NCI-H748 treated with DMSO at 0.1 percent for 48 hours (cell line): ENCODE data around the gene ZBTB38.

Experiments used
- DNase-seq: peaks from one replicate; lab custom pipeline; 2025; lab: John Stamatoyannopoulos, UW

Gene ZBTB38

DNA sequence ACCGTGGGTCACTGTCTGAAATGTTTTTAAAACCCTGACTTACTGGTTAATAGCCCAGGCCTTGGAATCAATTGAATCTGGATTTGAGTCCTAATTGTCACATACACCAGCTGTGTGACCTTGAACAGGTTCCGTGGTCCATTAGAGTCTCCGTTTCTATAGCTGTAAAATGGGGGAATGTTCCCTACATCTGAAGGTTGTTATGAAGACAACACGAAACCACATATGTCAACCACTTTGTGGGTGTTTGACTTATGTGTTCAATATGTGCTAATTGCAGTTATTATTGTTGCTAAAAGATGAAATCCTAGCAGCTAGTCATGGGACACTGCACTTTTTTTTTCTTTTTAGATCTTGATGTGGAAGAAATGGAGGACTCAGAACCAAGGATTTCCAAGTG lies 35.3 kb downstream of the ZBTB38 start:
- DNase-seq, result no peak

DNA sequence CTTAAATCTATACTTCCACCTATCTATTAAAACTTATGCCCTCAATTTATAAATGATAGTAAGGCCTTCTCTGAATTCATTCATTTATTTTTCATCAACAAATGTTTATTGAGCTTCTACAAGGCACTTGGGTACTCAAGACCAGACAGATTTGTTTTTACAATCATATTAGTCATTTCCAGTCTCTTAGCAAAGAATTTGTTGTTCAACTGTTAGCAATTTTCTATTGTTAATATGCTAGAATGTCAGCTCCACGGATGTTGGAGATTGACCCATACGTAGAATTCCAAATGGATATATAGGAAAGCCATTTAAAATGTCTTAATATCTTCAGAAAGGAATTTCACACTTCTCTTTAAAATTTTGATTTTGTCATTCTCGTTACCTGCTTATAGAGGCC lies 36.7 kb downstream of the ZBTB38 start:
- no peak for DNase-seq

DNA sequence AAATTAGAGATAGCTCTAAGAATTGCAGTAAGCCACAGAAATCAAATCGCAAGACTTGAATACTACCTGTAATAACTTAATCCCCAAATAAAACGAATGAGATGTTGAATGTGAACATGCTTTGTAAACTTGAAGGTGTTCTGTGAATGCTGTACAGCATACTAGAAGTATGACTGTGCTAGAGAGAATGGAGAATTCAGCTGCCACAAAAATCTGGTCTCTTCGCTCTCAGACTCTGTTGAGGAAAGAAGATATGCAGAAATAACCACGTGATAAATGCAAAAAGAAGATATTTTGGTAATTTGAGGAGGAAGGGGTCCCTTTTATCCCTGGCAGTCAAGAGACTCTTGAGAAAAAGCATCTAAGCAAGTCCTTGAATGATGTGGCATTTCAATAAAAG lies 37.3 kb downstream of the ZBTB38 start:
- DNase-seq, result no peak

DNA sequence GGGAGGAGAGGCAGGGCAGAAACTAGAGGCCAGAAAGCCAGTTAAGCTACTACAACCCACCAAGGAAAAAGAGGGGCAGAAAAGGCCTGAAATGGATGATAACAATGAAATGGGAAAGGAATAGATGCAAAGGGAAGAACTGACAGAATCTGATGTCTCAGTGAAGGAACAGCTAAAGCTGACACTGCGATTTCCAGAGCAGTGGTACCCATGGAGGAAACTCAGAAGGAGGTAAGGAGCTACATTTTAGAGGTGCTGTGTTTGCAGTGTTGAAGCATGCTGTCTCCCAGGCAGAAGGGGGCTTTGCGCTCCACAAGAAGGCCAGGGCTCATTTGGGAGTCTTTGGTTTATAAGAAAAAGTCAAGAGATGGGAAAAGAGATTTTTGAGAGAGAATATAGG lies 38.0 kb downstream of the ZBTB38 start:
- DNase-seq, result no peak

DNA sequence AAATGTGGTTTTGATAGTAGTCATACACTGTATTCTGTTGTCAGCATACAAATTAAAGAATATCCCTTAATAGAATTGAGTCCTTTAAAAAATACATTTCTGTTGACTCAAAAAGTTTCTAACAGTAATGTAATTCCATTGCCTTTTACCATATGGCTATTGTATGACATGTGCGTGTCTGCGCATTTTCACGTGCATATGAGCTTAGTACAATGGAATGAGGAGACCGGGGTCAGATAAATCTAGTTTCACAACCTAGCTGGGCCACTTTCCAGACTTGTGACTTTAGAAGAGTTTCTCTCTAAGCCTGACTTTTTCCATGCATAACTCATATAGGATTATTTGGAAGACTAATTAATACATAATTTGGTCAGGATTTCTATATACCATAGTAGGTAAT lies 38.7 kb downstream of the ZBTB38 start:
- no peak for DNase-seq

DNA sequence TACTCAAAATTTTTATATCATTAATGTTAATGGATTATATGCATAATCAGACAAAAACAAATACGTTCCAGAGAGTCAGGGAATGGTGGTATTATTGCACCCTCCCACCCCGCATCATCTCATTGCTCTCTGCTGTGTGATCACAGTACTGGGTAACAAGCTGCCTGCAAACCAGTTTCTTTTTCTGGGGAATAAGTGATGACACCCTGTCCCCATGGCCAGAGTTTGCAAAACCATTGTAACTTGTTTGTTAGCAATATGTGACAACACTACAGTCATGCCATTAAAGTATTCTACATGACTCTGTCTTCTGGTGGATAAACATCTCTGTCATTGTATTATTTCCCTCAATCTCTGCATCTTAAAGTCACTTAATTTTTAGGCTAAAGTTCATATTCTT lies 39.5 kb downstream of the ZBTB38 start:
- DNase-seq, result no peak

DNA sequence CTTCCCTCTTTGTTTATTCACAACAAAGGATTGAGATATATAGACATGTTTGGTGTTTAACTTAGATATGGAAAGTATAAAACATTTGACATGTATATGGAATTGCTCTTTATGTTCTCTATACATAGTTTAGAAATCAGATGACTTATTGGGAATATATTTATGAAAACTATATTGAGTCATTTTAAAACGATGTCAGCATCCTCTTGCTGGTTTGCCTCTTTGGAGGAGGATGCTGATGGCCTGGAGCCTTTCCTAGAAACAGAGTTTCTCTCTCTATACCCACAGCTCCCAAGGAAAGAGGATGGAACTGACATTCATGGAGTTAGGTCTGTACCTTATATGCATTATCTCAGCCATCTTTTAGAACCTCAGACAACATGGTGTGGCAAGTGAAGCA lies 40.3 kb downstream of the ZBTB38 start:
- DNase-seq, result no peak

DNA sequence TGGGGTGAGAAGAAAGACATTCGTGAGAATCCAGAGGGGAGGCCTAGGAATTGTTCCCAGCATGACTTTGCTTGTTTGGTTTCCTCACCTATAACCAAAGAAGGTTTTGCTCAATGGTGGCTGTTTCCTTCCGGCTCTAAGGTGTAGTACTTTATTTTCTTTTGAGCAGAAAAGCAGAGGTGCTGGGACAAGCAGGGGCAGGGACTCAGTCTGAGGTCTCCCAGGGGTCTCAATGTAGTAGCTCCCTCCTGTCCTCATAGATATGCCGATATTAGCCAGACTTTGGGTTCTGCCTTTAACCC lies 41.6 kb downstream of the ZBTB38 start:
- no peak for DNase-seq

DNA sequence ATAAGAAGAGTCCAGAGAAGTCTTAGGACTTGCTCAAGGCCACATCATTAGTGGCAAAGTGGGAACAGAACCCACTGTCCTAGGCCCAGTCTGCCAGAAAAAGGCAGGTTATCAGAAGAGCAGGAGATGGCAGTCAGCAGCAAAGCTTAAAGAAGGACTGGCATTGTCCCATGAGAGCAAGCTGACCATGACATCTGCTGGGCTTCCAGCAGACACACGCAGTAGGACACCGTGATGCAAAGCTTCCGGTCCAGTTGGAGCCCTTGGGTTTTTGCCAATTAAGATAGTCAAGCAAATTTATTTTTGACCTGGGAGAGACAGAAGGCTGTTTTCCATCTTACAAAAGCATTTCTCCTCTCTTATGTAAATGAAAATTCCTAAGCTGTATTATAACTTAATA lies 42.1 kb downstream of the ZBTB38 start:
- DNase-seq, result no peak

DNA sequence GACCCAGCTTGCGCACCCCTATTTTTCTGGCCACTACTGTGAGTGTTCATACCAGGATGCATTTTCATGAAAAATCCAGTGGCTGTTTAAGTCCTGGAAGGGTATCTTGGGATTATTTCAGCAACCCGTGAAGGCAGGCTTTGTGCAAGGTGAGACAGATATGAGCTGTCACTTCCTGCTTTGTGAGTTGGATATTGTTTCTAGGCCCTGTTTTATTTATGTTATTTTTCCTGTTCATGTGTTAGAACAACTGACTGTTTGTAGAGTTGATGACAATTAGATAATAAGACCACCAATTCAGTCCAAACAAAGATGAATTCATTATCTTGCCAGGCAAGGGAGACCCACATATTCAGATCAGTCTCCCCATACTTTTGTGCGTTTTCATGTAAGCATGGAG lies 42.5 kb downstream of the ZBTB38 start:
- no peak for DNase-seq

DNA sequence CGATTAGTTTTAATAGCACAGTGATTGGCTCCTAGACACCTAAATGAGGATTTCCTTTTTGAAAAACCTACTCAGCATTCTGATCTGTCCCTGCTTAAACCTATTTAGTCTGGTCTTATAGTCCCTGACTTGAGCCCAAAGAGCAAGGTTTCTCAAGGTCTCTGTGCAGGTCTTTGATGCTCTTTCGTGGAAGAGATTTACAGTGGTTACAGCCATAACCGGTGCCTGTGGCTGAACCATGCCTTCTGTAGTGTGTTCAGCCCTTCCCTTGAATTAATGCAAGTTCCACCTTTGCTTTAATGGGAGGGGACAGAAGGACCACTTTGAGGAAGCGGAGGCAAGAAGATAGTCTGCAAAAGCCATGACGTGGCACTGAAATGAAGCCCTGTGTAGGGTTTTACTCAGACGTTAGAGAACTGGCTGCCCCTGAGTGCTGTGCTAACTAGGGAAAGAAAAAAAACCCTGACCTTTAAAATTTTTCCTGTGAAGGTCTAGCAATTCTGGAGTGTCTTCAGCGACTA lies 43.0 kb downstream of the ZBTB38 start:
- no peak for DNase-seq

DNA sequence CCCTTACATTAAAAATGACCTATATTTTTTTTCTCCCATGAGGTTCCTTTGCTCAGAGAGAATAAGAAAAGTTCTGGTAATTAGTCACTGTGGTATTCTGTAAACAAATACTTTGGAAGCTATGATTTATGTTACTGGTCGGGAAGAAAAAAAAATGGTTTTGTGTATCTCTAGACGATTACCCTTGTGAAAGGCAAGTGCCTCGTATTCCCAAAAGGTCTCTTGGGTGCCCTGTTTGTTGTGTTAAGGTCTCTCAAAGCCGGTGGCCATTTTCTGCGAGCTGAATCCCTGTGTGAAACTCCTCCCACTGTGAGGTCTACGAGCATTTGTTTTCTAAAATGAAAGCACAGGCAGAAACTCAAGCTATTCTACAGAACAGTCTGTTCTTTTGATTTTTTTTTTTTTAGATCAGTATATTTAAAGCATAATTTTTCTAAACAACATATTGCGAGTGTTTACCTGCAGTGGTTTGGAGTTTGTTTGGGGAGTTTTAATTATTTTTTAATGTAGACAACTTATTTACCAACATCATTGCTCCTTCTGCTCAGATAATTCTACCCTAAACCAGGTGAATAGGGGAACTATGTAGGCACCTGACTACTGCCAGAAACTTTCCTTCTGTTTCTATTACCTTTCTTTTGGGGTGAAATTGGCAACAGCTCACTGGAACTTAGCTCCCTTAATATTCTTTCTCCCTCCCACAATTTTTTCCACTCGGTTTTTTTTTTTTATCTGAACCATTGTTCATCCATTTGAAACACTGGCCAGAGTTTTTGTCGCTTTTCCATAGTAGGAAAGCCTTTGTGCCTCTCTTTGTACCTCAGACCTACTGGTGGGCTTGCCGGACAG lies 44.0 kb downstream of the ZBTB38 start:
- no peak for DNase-seq

DNA sequence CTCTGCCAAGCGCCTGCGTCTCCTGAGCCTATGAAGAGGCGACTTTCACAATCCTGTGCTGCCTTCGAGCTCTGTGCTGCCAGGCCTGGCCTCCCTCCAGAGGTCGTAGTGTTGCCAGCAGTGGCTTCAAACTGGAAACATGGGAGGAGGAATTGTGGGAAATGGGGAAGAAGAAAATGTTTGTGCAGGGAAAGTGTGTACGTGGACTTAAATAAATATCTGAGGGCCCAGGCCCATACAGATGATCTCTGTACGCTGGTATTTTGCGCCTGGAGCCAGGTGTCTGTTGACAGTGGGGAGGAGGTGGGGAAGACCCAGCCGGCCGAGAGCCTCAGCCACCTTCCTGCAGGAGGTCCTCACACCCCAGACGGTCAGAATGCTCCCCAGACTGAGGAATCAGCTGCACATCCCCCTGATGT lies 44.6 kb downstream of the ZBTB38 start:
- DNase-seq, result no peak

DNA sequence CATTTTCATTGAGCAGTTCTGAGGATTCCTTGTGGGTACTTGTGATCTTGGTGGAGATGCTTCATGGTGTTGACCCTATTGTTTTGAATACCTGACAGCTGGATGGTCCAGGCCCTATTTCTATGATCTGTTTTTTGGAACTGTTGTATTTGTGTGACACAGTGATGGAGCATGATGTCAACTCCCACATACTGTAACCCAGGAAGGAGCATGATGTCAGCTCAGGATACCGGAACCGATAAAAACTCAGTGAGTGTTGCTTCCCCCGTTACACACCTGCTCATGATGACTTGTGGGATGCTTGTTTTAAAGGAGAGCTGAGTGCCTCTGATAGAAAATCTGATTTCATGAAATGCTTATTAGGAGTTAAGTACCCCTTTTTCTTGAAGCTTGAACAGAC lies 45.1 kb downstream of the ZBTB38 start:
- DNase-seq, result no peak

DNA sequence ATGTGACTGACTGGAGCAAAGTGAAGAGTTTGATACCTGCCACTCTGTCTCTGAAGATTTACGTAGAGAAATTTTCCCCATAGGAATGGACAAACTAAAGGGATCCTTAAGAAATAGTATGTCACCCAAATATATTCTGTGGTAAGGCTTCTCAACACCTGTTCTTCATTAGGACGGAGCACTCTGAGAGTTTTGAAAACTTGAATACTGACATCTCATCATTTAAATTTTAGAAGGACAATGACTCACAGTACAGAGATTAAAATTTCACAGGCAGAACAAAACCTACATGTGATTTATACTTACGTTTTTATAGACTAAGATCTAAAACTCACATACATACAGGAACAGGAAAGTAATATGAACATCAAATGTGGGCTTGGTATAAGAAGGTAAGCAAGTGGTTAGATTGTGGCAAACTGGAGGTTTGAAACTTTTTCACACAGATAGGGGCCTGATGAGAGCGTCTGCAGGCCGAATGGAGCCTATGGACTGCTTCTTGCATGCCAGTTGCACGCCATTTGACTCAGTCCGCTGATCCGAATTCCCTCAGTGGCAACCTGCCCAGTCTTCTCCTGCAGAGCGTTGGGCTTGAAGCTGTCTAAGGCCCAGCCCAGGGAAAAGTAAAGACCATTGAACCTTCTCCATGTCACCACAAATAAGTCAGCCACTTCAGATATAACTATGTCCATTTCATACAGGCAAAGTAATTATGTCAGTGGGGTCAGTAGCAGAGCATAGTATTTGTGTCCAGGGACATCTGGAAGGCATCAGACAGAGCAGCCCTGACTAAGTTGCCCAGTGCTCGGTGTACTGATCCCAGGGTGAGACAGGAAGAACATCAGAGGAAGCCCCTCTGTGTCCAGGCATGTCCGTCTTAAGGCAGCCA lies 45.7 kb downstream of the ZBTB38 start:
- no peak for DNase-seq

DNA sequence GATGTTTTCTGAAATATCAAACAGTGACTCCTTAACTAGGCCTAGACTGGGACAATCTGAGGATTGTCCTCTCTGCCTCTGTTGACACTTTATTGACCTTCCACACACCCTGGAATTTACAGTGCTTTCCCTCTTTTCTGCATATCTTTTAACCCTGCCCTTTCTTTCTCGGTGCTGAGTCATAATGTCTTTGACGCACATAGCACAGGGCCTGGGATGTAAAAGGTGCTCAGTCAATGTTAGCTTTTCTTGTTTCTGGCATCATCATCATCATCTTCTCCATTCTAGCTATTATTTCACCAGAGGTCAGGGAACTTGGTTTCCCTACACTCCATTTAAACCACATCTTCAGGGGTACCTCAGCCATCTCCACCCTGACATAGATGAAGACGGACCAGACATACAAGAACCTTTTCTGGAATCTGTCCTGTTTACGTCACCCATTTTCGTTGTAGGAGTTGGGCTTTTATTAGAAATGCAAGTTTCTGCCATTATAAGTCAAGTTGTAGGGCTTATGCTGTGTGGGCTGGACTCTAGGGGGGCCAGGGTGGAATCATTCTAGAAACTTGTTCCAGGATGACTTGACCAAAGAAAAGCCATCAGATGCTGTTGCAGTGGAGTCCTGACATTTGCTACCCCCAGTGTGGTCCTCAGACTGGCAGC lies 46.6 kb downstream of the ZBTB38 start:
- no peak for DNase-seq

DNA sequence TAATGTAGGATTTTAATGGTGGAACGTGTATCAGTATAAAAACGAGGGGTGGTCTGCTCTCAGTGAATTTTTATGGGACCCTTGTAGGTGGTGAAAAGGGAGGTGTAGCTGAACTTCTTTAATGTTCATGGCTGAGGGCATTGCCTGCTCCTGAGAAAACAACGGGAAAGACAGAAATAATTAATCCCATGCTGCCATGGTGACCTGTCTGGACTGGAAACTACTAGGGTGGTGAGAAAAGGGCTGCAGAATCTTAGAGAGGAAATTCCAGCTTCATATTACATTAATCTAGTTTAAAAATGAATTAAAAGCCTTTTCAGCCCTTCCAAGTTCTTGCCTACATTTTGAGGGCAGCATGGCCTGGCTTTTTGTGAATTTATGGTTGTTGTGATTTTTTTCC lies 47.6 kb downstream of the ZBTB38 start:
- no peak for DNase-seq
